Dendritic cell treated with granulocyte-macrophage colony-stimulating factor and Interleukin-4, amounts not matched to agents 40 ng/mL and 50 ng/mL, for 4 days (primary cell): ENCODE data around the gene ARHGAP40.

Experiments used
- H3K27ac Mint-ChIP-seq: one replicate; pipeline ENCODE4 v1.8.0; 2022; ENCODE audit warnings: mild to moderate bottlenecking, mixed read lengths
- H3K27me3 Mint-ChIP-seq: one replicate; pipeline ENCODE4 v1.8.0; 2022; ENCODE audit warnings: mild to moderate bottlenecking, mixed read lengths
- H3K36me3 Mint-ChIP-seq: one replicate; pipeline ENCODE4 v1.8.0; 2022; ENCODE audit warnings: low read depth, mixed read lengths
- H3K4me1 Mint-ChIP-seq: one replicate; pipeline ENCODE4 v1.8.0; 2022; ENCODE audit warnings: low read depth, mixed read lengths
- H3K4me3 Mint-ChIP-seq: one replicate; pipeline ENCODE4 v1.8.0; 2022; ENCODE audit warnings: mild to moderate bottlenecking, moderate library complexity, mixed read lengths
- H3K9me3 Mint-ChIP-seq: one replicate; pipeline ENCODE4 v1.8.0; 2022; ENCODE audit warnings: mixed read lengths
- intact Hi-C: fragments of 100-400 bp; cut with micrococcal nuclease; formaldehyde crosslinking; loops from one replicate; pipeline ENCODE4 v1.15.0; 2022

Gene ARHGAP40

GRCh38 chr20:38617830-38618196, 16.2 kb downstream of the ARHGAP40 start:
- Mint-ChIP-seq H3K4me1 (no peaks in the 10 kb centered on the region), H3K27ac (no peak overlapping the region), H3K9me3 (no peaks in the 10 kb centered on the region), H3K36me3 (no peaks in the 10 kb centered on the region), H3K4me3 (no peak overlapping the region), H3K27me3 (peaks cover 19% of the 10 kb centered on the region)
- intact Hi-C loops, result no loop called here

- peaks cover 25% of the 10 kb centered on the region for H3K27me3 Mint-ChIP-seq
- intact Hi-C loops, result no loop called here
- H3K27ac Mint-ChIP-seq, result no peak overlapping the region
- H3K4me3 Mint-ChIP-seq, result no peak overlapping the region
- no peaks in the 10 kb centered on the region for H3K4me1 Mint-ChIP-seq
- H3K36me3 Mint-ChIP-seq, result no peaks in the 10 kb centered on the region
- peaks cover 8% of the 10 kb centered on the region for H3K9me3 Mint-ChIP-seq
Observed at GRCh38 chr20:38620441-38620840, 18.8 kb downstream of the ARHGAP40 start.

- intact Hi-C loops, result no loop called here
- H3K27me3 Mint-ChIP-seq, result peaks cover 24% of the 10 kb centered on the region
- H3K4me3 Mint-ChIP-seq, result no peak overlapping the region
- H3K36me3 Mint-ChIP-seq, result no peaks in the 10 kb centered on the region
- peaks cover 8% of the 10 kb centered on the region for H3K9me3 Mint-ChIP-seq
- H3K27ac Mint-ChIP-seq, result no peak overlapping the region
- H3K4me1 Mint-ChIP-seq, result no peaks in the 10 kb centered on the region
Observed at GRCh38 chr20:38623061-38623460, 21.5 kb downstream of the ARHGAP40 start.

- Mint-ChIP-seq H3K4me3 (no peak overlapping the region), H3K9me3 (peaks cover 8% of the 10 kb centered on the region), H3K36me3 (no peaks in the 10 kb centered on the region), H3K4me1 (no peaks in the 10 kb centered on the region), H3K27me3 (peaks cover 20% of the 10 kb centered on the region), H3K27ac (no peak overlapping the region)
- intact Hi-C loops, result no loop called here
Observed at GRCh38 chr20:38624084-38624483, 22.5 kb downstream of the ARHGAP40 start.

- H3K9me3 Mint-ChIP-seq, result peaks cover 8% of the 10 kb centered on the region
- no peaks in the 10 kb centered on the region for H3K4me1 Mint-ChIP-seq
- peaks cover 13% of the 10 kb centered on the region for H3K27me3 Mint-ChIP-seq
- H3K36me3 Mint-ChIP-seq, result no peaks in the 10 kb centered on the region
- intact Hi-C loops, result no loop called here
- no peak overlapping the region for H3K27ac Mint-ChIP-seq
- no peak overlapping the region for H3K4me3 Mint-ChIP-seq
Observed at GRCh38 chr20:38625896-38626295, 24.3 kb downstream of the ARHGAP40 start.

GRCh38 chr20:38626921-38627659, 25.5 kb downstream of the ARHGAP40 start:
- no peak overlapping the region for H3K27ac Mint-ChIP-seq
- H3K4me3 Mint-ChIP-seq, result no peak overlapping the region
- H3K9me3 Mint-ChIP-seq, result peaks cover 8% of the 10 kb centered on the region
- no peaks in the 10 kb centered on the region for H3K4me1 Mint-ChIP-seq
- H3K27me3 Mint-ChIP-seq, result peaks cover 9% of the 10 kb centered on the region
- intact Hi-C loops, result no loop called here
- no peaks in the 10 kb centered on the region for H3K36me3 Mint-ChIP-seq

GRCh38 chr20:38628580-38629470, 27.2 kb downstream of the ARHGAP40 start:
- peaks cover 5% of the 10 kb centered on the region for H3K4me1 Mint-ChIP-seq
- no peaks in the 10 kb centered on the region for H3K36me3 Mint-ChIP-seq
- no peak overlapping the region for H3K4me3 Mint-ChIP-seq
- peaks cover 7% of the 10 kb centered on the region for H3K9me3 Mint-ChIP-seq
- H3K27me3 Mint-ChIP-seq, result peaks cover 2% of the 10 kb centered on the region
- H3K27ac Mint-ChIP-seq, result no peak overlapping the region
- intact Hi-C loops, result no loop called here

- H3K9me3 Mint-ChIP-seq, result no peaks in the 10 kb centered on the region
- intact Hi-C loops, result no loop called here
- H3K27ac Mint-ChIP-seq, result no peak overlapping the region
- no peak overlapping the region for H3K4me3 Mint-ChIP-seq
- H3K36me3 Mint-ChIP-seq, result no peaks in the 10 kb centered on the region
- peaks cover 6% of the 10 kb centered on the region for H3K4me1 Mint-ChIP-seq
- peaks cover 2% of the 10 kb centered on the region for H3K27me3 Mint-ChIP-seq
Observed at GRCh38 chr20:38629979-38630378, 28.4 kb downstream of the ARHGAP40 start.

GRCh38 chr20:38630727-38631126, 29.1 kb downstream of the ARHGAP40 start:
- no peak overlapping the region for H3K4me3 Mint-ChIP-seq
- peaks cover 6% of the 10 kb centered on the region for H3K4me1 Mint-ChIP-seq
- no peak overlapping the region for H3K27ac Mint-ChIP-seq
- intact Hi-C loops, result no loop called here
- no peaks in the 10 kb centered on the region for H3K36me3 Mint-ChIP-seq
- H3K27me3 Mint-ChIP-seq, result peaks cover 2% of the 10 kb centered on the region
- H3K9me3 Mint-ChIP-seq, result no peaks in the 10 kb centered on the region

- intact Hi-C loops, result no loop called here
- H3K4me3 Mint-ChIP-seq, result no peak overlapping the region
Observed at GRCh38 chr20:38631155-38632022, 29.8 kb downstream of the ARHGAP40 start.

GRCh38 chr20:38633577-38634093, 32.0 kb downstream of the ARHGAP40 start:
- peaks cover 7% of the 10 kb centered on the region for H3K27me3 Mint-ChIP-seq
- H3K36me3 Mint-ChIP-seq, result no peaks in the 10 kb centered on the region
- no peaks in the 10 kb centered on the region for H3K9me3 Mint-ChIP-seq
- peaks cover 6% of the 10 kb centered on the region for H3K4me1 Mint-ChIP-seq
- intact Hi-C loops, result no loop called here
- H3K27ac Mint-ChIP-seq, result no peak overlapping the region
- no peak overlapping the region for H3K4me3 Mint-ChIP-seq

More at GRCh38 chr20:38631155-38632022, 29.8 kb downstream of the ARHGAP40 start:
- Mint-ChIP-seq H3K4me1 (peaks cover 6% of the 10 kb centered on the region), H3K9me3 (no peaks in the 10 kb centered on the region), H3K27ac (no peak overlapping the region), H3K27me3 (peaks cover 2% of the 10 kb centered on the region), H3K36me3 (no peaks in the 10 kb centered on the region)

GRCh38 chr20:38635721-38636288, 34.2 kb downstream of the ARHGAP40 start:
- Mint-ChIP-seq H3K4me1 (peaks cover 13% of the 10 kb centered on the region), H3K36me3 (no peaks in the 10 kb centered on the region), H3K27ac (no peak overlapping the region), H3K4me3 (no peak overlapping the region), H3K9me3 (no peaks in the 10 kb centered on the region), H3K27me3 (peaks cover 7% of the 10 kb centered on the region)
- intact Hi-C loops, result no loop called here

GRCh38 chr20:38640521-38640920, 38.9 kb downstream of the ARHGAP40 start:
- H3K4me1 Mint-ChIP-seq, result peaks cover 7% of the 10 kb centered on the region
- H3K27ac Mint-ChIP-seq, result no peak overlapping the region
- H3K4me3 Mint-ChIP-seq, result no peak overlapping the region
- peaks cover 30% of the 10 kb centered on the region for H3K27me3 Mint-ChIP-seq
- H3K36me3 Mint-ChIP-seq, result no peaks in the 10 kb centered on the region
- intact Hi-C loops, result no loop called here
- H3K9me3 Mint-ChIP-seq, result no peaks in the 10 kb centered on the region
